PC-3 (cell line): ENCODE data around the gene PALD1. TPM values are rescaled to one million over a fixed set of nuclear protein-coding genes. Genes with fewer than 3 reads are reported as not detected.

Experiments
- ATAC-seq: fragments of 200-7000 bp; cut with Tn5 transposase; 2 replicates; pipeline ENCODE4 v1.9.1; 2020; ENCODE audit warnings: mild to moderate bottlenecking, moderate library complexity
- BruUV-seq: library from RNA; stranded (reverse); fragments of 400-500 nt; replicated peaks from 2 replicates; lab custom pipeline; 2021; lab: Mats Ljungman, UMichigan
- CTCF ChIA-PET: fragments of 300-600 bp; sonication (Branson Sonifier 250); formaldehyde crosslinking; loops from one replicate; lab custom pipeline; 2022; ENCODE audit warnings: antibody characterized with exemption; lab: Charles Lee
- POLR2A ChIA-PET: fragments of 300-600 bp; sonication (Branson Sonifier 250); formaldehyde crosslinking; loops from one replicate; lab custom pipeline; 2022; ENCODE audit warnings: antibody characterized with exemption; ENCODE audit not compliant: unreplicated experiment; lab: Charles Lee
- DNase-seq: peaks from one replicate; pipeline ENCODE4 v3.0.0-alpha.2; 2015
- H2AFZ ChIP-seq: fragments of 300-600 bp; sonication (generic); 2 replicates; pipeline ENCODE4 v1.6.0; 2016; ENCODE audit warnings: antibody characterized with exemption, low read length
- H3F3A ChIP-seq: fragments of 300-600 bp; sonication (generic); one replicate; pipeline ENCODE4 v1.6.0; 2017; ENCODE audit warnings: antibody characterized with exemption, low read length, control low read depth, mild to moderate bottlenecking; ENCODE audit not compliant: unreplicated experiment
- H3K27ac ChIP-seq: fragments of 300-600 bp; sonication (generic); 2 replicates; pipeline ENCODE4 v1.5.1; 2016; ENCODE audit warnings: mild to moderate bottlenecking, low read length
- H3K27me3 ChIP-seq: fragments of 300-600 bp; sonication (generic); 2 replicates; pipeline ENCODE4 v1.6.1; 2016; ENCODE audit warnings: low read length, mixed read lengths
- H3K36me3 ChIP-seq: fragments of 300-600 bp; sonication (generic); 2 replicates; pipeline ENCODE4 v1.6.1; 2016; ENCODE audit warnings: low read depth, mixed run types, low read length, mixed read lengths
- H3K4me1 ChIP-seq: fragments of 300-600 bp; sonication (generic); 2 replicates; pipeline ENCODE4 v1.5.1; 2016; ENCODE audit warnings: low read length; ENCODE audit not compliant: insufficient read depth
- H3K4me2 ChIP-seq: fragments of 300-600 bp; sonication (generic); 2 replicates; pipeline ENCODE4 v1.6.0; 2016; ENCODE audit warnings: low read length
- H3K4me3 ChIP-seq: fragments of 300-600 bp; sonication (generic); 2 replicates; pipeline ENCODE4 v1.5.1; 2016; ENCODE audit warnings: mild to moderate bottlenecking, low read length, mixed read lengths
- H3K79me2 ChIP-seq: fragments of 300-600 bp; sonication (generic); 2 replicates; pipeline ENCODE4 v1.6.1; 2017; ENCODE audit warnings: low read length, mixed read lengths
- H3K9ac ChIP-seq: fragments of 300-600 bp; sonication (generic); 2 replicates; pipeline ENCODE4 v1.6.0; 2016; ENCODE audit warnings: mild to moderate bottlenecking, low read length
- H3K9me2 ChIP-seq: fragments of 300-600 bp; sonication (generic); replicated peaks from 2 replicates; pipeline ENCODE4 v1.6.1; 2016; ENCODE audit warnings: mixed run types, low read length, mixed read lengths
- H3K9me3 ChIP-seq: fragments of 300-600 bp; sonication (generic); 2 replicates; pipeline ENCODE4 v1.6.1; 2016; ENCODE audit warnings: low read length, mixed read lengths
- H4K20me1 ChIP-seq: fragments of 300-600 bp; sonication (generic); 2 replicates; pipeline ENCODE4 v1.6.1; 2016; ENCODE audit warnings: low read length, mixed read lengths
- EZH2 ChIP-seq: fragments of 300-600 bp; sonication (generic); IDR thresholded peaks from one replicate; pipeline ENCODE4 v1.6.1; 2017; ENCODE audit warnings: antibody characterized with exemption, mild to moderate bottlenecking, low read length; ENCODE audit not compliant: unreplicated experiment
- EZH2phosphoT487 ChIP-seq: fragments of 300-600 bp; sonication (generic); IDR thresholded peaks from 2 replicates; pipeline ENCODE4 v1.6.1; 2018; ENCODE audit warnings: mild to moderate bottlenecking, antibody characterized with exemption, low read length, borderline replicate concordance
- intact Hi-C: fragments of 100-400 bp; cut with micrococcal nuclease; formaldehyde crosslinking; loops from 2 replicates; pipeline ENCODE4 v1.9.0; 2023
- total RNA-seq: library from RNA; depleted of rRNA; stranded (reverse); fragments of >200 nt; gene quantifications from 2 replicates; pipeline ENCODE4 v1.2.3, GENCODE V29; 2014
- TF ChIP-seq, protein P1 (sequence below): fragments of 300-600 bp; sonication (generic); conservative IDR thresholded peaks from 2 replicates; pipeline ENCODE4 v1.5.1; 2017; ENCODE audit warnings: antibody characterized with exemption, low read depth, mild to moderate bottlenecking, low read length

PALD1 gene
- total RNA-seq, 1 experiment from 2014 or later, result 0.80 TPM

- DNase-seq (no peak), ATAC-seq (peak; percentile 23; the same call in 1 of the 2 replicates)
- H3K4me1 ChIP-seq, result no peaks in the 10 kb centered on the region
- H3K27me3 ChIP-seq, result no peaks in the 10 kb centered on the region
- intact Hi-C loops, result no loop called here
- TF ChIP-seq, protein P1, sequence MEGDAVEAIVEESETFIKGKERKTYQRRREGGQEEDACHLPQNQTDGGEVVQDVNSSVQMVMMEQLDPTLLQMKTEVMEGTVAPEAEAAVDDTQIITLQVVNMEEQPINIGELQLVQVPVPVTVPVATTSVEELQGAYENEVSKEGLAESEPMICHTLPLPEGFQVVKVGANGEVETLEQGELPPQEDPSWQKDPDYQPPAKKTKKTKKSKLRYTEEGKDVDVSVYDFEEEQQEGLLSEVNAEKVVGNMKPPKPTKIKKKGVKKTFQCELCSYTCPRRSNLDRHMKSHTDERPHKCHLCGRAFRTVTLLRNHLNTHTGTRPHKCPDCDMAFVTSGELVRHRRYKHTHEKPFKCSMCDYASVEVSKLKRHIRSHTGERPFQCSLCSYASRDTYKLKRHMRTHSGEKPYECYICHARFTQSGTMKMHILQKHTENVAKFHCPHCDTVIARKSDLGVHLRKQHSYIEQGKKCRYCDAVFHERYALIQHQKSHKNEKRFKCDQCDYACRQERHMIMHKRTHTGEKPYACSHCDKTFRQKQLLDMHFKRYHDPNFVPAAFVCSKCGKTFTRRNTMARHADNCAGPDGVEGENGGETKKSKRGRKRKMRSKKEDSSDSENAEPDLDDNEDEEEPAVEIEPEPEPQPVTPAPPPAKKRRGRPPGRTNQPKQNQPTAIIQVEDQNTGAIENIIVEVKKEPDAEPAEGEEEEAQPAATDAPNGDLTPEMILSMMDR, result no peak
- TF ChIP-seq EZH2 (no peak), EZH2phosphoT487 (no peak)
- H3K36me3 ChIP-seq, result peaks cover 25% of the 10 kb centered on the region; the same call in 1 of the 2 replicates
- no peaks in the 10 kb centered on the region for H4K20me1 ChIP-seq
- H3K4me3 ChIP-seq, result no peak overlapping the region
- no peaks in the 10 kb centered on the region for H3K9me2 ChIP-seq
- H3K9me3 ChIP-seq, result no peaks in the 10 kb centered on the region
- no peak overlapping the region for H3K4me2 ChIP-seq
- H3K27ac ChIP-seq, result no peak overlapping the region
- ChIA-PET CTCF (interaction anchor here (0.8 kb wide), 1 partner anchor 68 kb away, joined by 3 read pairs; no protein-coding TSS in a partner anchor), POLR2A (interaction anchor here (0.6 kb wide), 1 partner anchor 42 kb away, joined by 4 read pairs; no protein-coding TSS in a partner anchor)
- H3K9ac ChIP-seq, result no peak overlapping the region
- no peak overlapping the region for H2AFZ ChIP-seq
- no peaks in the 10 kb centered on the region for H3F3A ChIP-seq
- H3K79me2 ChIP-seq, result no peaks in the 10 kb centered on the region
- BruUV-seq, result no TSS peak
These were observed 46.5 kb upstream of the PALD1 start for GRCh38 chr10:70432101-70432500.

- no peaks in the 10 kb centered on the region for H3K4me1 ChIP-seq
- H3K9ac ChIP-seq, result no peak overlapping the region
- ChIA-PET CTCF (interaction anchor here (0.6 kb wide), 1 partner anchor 27 kb away, joined by 3 read pairs; no protein-coding TSS in a partner anchor), POLR2A (no interaction called here)
- H3K36me3 ChIP-seq, result peaks cover 21% of the 10 kb centered on the region; the same call in 1 of the 2 replicates
- H3K9me3 ChIP-seq, result no peaks in the 10 kb centered on the region
- no peaks in the 10 kb centered on the region for H4K20me1 ChIP-seq
- intact Hi-C loops, result no loop called here
- no peaks in the 10 kb centered on the region for H3K79me2 ChIP-seq
- no peak for ATAC-seq
- DNase-seq, result no peak
- H3K9me2 ChIP-seq, result no peaks in the 10 kb centered on the region
- H3K27ac ChIP-seq, result no peak overlapping the region
- TF ChIP-seq EZH2 (no peak), EZH2phosphoT487 (no peak)
- TF ChIP-seq, protein P1, result no peak
- H3K27me3 ChIP-seq, result no peaks in the 10 kb centered on the region
- H3F3A ChIP-seq, result no peaks in the 10 kb centered on the region
- no peak overlapping the region for H3K4me3 ChIP-seq
- no TSS peak for BruUV-seq
- no peak overlapping the region for H2AFZ ChIP-seq
- H3K4me2 ChIP-seq, result no peak overlapping the region
These were observed 45.9 kb upstream of the PALD1 start for GRCh38 chr10:70432561-70433263.
